ENCODE data around the gene ADIG. TPM values are rescaled to one million over a fixed set of nuclear protein-coding genes. Genes with fewer than 3 reads are reported as not detected.

Gene ADIG
- total and polyA plus RNA-seq, 8 donors, result not detected

DNA sequence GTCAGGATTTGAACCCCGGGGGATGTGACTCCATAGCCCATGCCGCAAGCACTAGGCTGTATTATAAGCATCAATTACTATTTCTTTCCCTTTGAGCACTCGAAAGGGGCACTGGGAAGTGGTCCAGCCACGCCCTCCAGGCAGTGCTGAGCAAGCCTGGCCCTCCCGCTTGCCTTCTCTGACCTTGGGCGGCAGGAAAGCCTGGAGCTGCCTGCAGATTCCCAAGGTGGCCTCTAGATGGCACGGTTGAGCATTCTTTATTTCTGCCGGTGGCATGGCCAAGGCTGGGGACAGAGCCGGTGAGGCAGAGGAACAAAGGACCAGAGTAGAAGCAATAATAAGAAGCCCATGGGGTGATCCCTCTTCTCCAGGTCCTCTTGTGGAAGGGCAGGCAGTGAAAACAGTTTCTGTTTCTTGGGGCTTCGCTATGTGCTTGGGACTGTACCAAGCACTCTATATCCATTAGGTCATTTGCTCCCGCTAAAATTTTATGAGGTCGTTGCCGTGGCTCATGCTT lies 52.6 kb downstream of the ADIG start:
- FAIRE-seq, result no peak
- Histone ChIP-seq H3K27me3 (peaks cover 0 to 3% (median 0%) of the 10 kb centered on the region in 4 donors), H3K27ac (no peak overlapping the region), H3K4me3 (no peak overlapping the region), H3K4me1 (no peaks in the 10 kb centered on the region), H3K9me3 (no peaks in the 10 kb centered on the region), H3K36me3 (no peaks in the 10 kb centered on the region)
- ATAC-seq, result peak; percentile 53 to 96 (median 92)
- TF ChIP-seq, protein P1, sequence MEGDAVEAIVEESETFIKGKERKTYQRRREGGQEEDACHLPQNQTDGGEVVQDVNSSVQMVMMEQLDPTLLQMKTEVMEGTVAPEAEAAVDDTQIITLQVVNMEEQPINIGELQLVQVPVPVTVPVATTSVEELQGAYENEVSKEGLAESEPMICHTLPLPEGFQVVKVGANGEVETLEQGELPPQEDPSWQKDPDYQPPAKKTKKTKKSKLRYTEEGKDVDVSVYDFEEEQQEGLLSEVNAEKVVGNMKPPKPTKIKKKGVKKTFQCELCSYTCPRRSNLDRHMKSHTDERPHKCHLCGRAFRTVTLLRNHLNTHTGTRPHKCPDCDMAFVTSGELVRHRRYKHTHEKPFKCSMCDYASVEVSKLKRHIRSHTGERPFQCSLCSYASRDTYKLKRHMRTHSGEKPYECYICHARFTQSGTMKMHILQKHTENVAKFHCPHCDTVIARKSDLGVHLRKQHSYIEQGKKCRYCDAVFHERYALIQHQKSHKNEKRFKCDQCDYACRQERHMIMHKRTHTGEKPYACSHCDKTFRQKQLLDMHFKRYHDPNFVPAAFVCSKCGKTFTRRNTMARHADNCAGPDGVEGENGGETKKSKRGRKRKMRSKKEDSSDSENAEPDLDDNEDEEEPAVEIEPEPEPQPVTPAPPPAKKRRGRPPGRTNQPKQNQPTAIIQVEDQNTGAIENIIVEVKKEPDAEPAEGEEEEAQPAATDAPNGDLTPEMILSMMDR (IDR thresholded peaks at IDR 0.05), result peak; percentile 71 to 89 (median 88)
- peak; percentile 23 to 75 (median 61) for DNase-seq
- WGBS, 2 donors, result 32 to 33% methylated on average over 13 of the region's 13 CpGs
- intact Hi-C loops (cut with DNase I), result no loop called here

DNA sequence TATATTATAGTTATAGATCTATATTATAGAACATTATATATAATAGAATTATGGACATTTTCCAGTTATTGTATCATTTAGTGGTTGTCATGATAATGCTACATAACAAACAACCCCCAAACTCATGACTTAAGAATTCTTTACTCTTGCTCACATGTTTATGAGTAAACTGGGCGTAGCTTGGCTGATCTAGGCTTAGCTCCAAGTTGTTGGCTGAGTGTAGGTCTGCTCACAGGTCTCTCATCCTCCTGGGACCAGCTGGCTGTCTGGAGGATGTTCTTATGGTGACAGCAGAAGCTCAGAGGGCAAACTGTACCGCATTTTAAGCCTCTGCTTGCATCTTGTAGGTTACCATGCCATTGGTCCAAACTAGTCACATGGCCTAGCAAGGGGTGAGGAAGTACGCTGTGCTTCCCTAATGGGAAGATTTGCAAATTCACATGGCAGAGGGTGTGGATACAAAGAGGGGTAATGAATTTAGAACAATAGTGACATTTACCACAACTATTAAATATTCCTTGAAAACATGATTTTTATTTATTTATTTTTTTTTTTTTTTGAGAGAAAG lies 54.8 kb downstream of the ADIG start:
- 58 to 66% methylated on average over 3 of the region's 3 CpGs for WGBS, 2 donors

More for the DNA sequence above, 54.8 kb downstream of the ADIG start:
- TF ChIP-seq, protein P1 (IDR thresholded peaks at IDR 0.05), result no peak
- DNase-seq (no peak), FAIRE-seq (no peak), ATAC-seq (no peak)
- Histone ChIP-seq H3K4me3 (no peak overlapping the region), H3K36me3 (no peaks in the 10 kb centered on the region), H3K27me3 (peaks cover 0 to 3% (median 0%) of the 10 kb centered on the region in 4 donors), H3K9me3 (no peaks in the 10 kb centered on the region), H3K4me1 (no peaks in the 10 kb centered on the region), H3K27ac (no peak overlapping the region)
- intact Hi-C loops (cut with DNase I), result no loop called here

Other genes starting within 250 kb of the ADIG start
- 1 to 10 TPM in 2 of 6 donors, under 1 TPM in 2, not detected in 2; 0.16 to 1.9 (median 0.68) TPM for gene LBP, start 234.7 kb upstream of the ADIG start, total RNA-seq
- gene LBP, start 234.7 kb upstream of the ADIG start, polyA plus RNA-seq, result under 1 TPM in 1 of 2 donors, not detected in 1; 0.30 TPM
- gene SNHG17, start 145.9 kb upstream of the ADIG start, total RNA-seq, result 10 to 100 TPM; 12.8 to 21.0 (median 16.3) TPM
- 10 to 100 TPM; 36.8 to 38.7 TPM for gene SNHG17, start 145.9 kb upstream of the ADIG start, polyA plus RNA-seq
- 10 to 100 TPM; 10.6 to 19.0 (median 11.3) TPM for gene RALGAPB, start 108.4 kb upstream of the ADIG start, total RNA-seq
- gene RALGAPB, start 108.4 kb upstream of the ADIG start, polyA plus RNA-seq, result 10 to 100 TPM in 1 of 2 donors, 1 to 10 TPM in 1; 6.5 to 11.8 TPM
- gene ARHGAP40, start 20.6 kb downstream of the ADIG start, total RNA-seq, result under 1 TPM in 2 of 6 donors, not detected in 4; 0.08 to 0.23 TPM
- gene ARHGAP40, start 20.6 kb downstream of the ADIG start, polyA plus RNA-seq, result under 1 TPM in 1 of 2 donors, not detected in 1; 0.23 TPM
- gene SLC32A1, start 143.3 kb downstream of the ADIG start, total RNA-seq, result not detected
- gene SLC32A1, start 143.3 kb downstream of the ADIG start, polyA plus RNA-seq, result not detected
- 1 to 10 TPM; 2.4 to 4.4 (median 3.1) TPM for gene ACTR5, start 167.3 kb downstream of the ADIG start, total RNA-seq
- gene ACTR5, start 167.3 kb downstream of the ADIG start, polyA plus RNA-seq, result 1 to 10 TPM; 7.4 to 9.8 TPM
- 1 to 10 TPM; 1.0 to 2.7 (median 1.5) TPM for gene PPP1R16B, start 224.5 kb downstream of the ADIG start, total RNA-seq
- gene PPP1R16B, start 224.5 kb downstream of the ADIG start, polyA plus RNA-seq, result 1 to 10 TPM; 1.1 to 1.2 TPM